ENCODE measurements around the gene PPM1B. TPM values are rescaled to one million over a fixed set of nuclear protein-coding genes. Genes with fewer than 3 reads are reported as not detected.
"Not testable (repeated sequence)": the region's sequence is repeated elsewhere in the genome, so short reads cannot be mapped to it uniquely, and the experiment has no call there.

PPM1B gene
- total RNA-seq, 4 donors from 2014 or later = 49.1 to 63.5 (median 55.1) TPM

DNA sequence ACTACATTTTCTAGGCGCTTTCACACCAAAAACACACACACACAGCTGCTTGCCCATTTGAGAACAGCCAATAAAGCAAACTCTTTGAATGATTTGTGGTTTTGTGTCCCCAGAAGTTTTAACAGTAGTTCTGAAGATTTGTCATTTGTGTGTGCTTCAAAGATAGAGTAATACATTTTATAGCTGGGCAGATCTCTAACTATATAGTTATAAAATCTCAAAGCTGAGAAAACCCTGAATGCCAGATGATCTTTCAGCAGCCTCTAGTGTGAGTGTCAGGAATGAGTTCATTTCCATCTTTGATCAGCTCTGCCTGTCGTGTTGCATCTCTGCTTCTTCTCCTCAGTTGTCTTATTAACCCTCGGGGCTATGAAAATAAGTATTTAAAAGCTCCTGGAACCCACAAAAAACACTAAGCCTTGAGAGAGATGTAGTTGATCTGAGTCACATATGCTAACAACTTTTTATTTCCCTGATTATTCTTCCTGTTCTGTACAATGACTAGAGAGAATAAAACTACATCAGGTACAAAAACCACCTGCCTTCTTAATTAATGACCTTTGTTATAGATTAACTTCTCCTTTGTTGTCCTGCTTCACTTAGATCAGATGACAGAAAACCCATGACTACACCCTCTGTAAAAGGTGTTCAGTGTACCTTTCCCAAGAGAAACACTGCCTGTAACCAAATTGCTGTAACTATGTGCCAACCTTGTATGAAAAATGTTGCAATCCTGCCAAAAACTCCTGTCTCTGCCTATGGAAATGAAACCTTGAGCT is 76.6 kb downstream of the PPM1B start:
- TF ChIP-seq, protein P1, sequence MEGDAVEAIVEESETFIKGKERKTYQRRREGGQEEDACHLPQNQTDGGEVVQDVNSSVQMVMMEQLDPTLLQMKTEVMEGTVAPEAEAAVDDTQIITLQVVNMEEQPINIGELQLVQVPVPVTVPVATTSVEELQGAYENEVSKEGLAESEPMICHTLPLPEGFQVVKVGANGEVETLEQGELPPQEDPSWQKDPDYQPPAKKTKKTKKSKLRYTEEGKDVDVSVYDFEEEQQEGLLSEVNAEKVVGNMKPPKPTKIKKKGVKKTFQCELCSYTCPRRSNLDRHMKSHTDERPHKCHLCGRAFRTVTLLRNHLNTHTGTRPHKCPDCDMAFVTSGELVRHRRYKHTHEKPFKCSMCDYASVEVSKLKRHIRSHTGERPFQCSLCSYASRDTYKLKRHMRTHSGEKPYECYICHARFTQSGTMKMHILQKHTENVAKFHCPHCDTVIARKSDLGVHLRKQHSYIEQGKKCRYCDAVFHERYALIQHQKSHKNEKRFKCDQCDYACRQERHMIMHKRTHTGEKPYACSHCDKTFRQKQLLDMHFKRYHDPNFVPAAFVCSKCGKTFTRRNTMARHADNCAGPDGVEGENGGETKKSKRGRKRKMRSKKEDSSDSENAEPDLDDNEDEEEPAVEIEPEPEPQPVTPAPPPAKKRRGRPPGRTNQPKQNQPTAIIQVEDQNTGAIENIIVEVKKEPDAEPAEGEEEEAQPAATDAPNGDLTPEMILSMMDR (IDR thresholded peaks at IDR 0.05) = no peak
- ATAC-seq (ENCODE audit: low FRiP score) = no peak

DNA sequence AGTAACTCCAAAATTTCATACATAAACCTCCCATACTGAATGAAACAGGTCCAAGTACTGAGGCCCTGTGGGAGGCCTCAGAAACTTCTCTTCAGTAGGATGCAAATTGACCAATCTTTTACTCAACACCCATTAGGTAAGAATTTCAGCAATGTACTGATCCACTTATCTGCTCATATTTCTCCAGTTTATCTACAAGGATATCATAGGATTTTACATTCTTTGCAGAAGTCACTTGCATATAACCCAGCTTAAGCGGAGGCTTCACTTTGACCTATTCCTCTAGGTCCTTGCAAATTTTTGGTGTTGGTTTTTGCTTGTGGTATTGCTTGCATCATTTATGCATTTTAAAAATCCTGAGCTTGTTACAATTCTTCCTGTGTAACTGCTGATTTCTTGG is 77.8 kb downstream of the PPM1B start:
- TF ChIP-seq, protein P1 (IDR thresholded peaks at IDR 0.05) = no peak
- ATAC-seq (ENCODE audit: low FRiP score) = no peak
- no peak for DNase-seq (ENCODE audit: low spot score)

More for the DNA sequence above, 76.6 kb downstream of the PPM1B start:
- no peak for DNase-seq (ENCODE audit: low spot score)

DNA sequence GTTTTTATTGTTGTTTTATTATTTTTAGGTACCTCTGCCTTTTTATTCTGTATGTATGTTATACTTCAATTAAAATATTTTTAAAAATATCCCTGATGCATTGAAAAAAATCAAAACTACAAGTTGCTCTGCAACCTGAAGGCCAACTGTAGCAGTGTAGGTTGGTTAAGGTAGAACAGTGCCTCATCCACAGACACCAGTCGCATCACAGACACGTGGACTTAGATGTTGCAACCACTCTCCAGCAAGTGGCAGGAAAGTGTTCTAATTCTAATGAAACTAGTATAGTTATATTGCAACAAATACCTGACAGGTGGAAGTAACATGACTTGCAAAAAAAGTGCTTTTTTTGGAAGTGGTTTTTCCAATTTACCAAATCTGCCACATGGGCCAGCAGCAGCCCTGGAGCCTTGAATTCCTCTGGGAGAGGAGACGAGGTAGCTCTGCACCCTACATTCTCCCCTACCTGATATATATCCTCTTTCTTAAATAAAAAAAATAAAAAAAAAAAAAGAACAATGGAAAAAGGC is 78.2 kb downstream of the PPM1B start:
- DNase-seq (ENCODE audit: low spot score) (no peak), ATAC-seq (ENCODE audit: low FRiP score) (no peak)
- TF ChIP-seq, protein P1 (IDR thresholded peaks at IDR 0.05) = no peak

DNA sequence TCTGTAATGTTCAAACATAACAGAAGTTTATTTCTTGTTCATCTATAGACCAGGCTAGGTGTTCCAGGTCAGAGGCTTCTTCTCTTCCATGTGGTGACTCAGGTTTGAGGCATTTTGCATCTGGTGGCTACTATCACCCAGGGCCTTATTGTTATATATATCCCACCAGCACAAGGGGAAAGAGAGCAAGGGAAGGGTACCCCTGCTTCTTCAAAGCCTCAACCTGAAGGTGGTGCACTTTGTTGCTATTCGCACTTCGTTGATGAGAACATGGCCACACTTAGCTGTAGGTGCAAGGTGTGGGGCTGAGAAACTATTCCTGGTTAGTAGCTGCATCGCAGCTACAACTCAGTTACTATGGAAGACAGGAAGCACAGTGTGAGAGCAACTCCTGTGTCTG is 79.2 kb downstream of the PPM1B start:
- ATAC-seq (ENCODE audit: low FRiP score) (no peak), DNase-seq (ENCODE audit: low spot score) (no peak)
- TF ChIP-seq, protein P1 (IDR thresholded peaks at IDR 0.05) = no peak

DNA sequence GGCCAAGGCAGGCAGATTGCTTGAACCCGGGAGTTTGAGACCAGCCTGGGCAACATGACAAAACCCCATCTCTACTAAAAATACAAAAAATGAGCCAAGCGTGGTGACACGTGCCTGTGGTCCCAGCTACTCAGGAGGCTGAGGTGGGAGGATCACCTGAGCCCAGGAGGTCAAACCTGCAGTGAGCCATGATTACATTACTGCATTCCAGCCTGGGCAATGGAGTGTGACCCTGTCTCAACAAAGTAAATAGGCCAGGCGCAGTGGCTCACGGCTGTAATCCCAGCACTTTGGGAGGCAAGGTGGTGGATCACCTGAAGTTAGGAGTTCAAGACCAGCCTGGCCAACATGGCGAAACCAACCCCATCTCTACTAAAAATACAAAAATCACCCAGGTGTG is 80.6 kb downstream of the PPM1B start:
- not testable (repeated sequence) for DNase-seq (ENCODE audit: low spot score); ATAC-seq (ENCODE audit: low FRiP score)

DNA sequence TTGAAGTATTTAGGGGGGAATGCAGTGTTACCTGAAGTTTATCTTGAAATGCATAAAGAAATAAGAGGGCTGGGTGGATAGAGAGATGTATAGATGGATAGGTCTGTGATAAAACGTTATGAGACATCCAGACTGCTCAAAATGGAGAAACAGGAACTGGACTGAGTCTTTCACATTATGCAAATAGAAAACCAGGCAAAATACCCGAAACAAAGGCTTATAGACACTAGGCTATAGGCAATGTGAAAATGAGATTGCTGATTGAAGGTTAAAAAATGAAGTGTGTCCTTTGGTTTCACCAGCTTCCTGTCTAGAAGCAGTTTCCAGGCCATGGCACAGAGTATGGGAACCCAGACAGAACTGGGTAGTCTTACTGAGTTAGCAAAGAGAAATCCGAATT is 81.7 kb downstream of the PPM1B start:
- TF ChIP-seq, protein P1 (IDR thresholded peaks at IDR 0.05) = no peak
- DNase-seq (ENCODE audit: low spot score) (no peak), ATAC-seq (ENCODE audit: low FRiP score) (no peak)

DNA sequence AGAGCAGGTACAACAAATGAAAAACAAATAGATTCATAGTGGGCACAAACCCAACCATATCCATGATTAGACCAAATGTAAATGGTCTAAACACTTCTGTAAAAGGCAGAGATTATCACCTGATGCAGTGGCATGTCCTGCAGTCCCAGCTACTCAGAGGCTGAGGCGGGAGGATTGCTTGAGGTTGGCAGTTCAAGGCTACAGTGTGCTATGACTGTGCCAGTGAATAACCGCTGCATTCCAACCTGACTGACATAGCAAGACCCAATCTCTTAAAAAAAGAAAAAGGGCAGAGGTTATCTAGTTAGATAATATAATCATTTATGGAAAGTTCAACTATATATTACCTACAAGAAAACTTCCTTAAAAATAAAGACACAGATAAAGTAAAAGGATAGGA is 85.3 kb downstream of the PPM1B start:
- TF ChIP-seq, protein P1 (IDR thresholded peaks at IDR 0.05) = no peak
- no peak for ATAC-seq (ENCODE audit: low FRiP score)
- no peak for DNase-seq (ENCODE audit: low spot score)

DNA sequence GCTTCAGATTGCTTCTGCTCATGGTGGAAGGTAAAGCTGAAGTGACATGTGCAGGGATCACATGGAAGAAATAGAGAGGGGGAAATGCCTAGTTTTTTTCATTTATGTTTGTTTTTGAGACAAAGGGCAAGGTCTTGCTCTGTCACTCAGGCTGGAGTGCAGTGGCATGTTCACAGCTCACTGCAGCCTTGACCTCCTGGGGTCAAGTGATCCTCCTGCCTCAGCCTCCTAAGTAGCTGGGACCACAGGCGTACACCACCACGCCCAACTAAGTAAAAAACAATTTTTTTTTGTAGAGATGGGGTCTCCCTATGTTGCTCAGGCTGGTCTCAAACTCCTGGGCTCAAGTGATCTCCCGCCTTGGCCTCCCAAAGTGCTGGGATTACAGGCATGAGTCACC is 87.0 kb downstream of the PPM1B start:
- not testable (repeated sequence) for ATAC-seq (ENCODE audit: low FRiP score); DNase-seq (ENCODE audit: low spot score)

DNA sequence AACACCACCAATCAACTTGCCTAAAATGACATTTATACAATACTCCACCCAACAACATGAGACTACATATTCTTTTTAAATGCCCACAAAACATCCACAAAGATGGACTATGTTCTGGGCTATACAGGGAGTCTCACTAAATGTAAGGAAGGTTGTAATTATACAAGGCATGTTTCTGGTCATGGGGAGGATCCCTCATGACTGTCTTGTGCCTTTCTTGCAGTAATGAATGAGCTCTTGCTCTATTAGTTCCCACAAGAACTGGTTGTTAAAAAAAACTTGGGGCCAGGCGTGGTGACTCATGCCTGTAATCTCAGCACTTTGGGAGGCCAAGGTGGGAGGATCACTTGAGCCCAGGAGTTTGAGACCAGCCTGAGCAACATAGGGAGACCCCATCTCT is 89.1 kb downstream of the PPM1B start:
- DNase-seq (ENCODE audit: low spot score); ATAC-seq (ENCODE audit: low FRiP score): not testable (repeated sequence)

Measured in omental fat pad (tissue), 4 donors.